HUDEP-2 (cell line): ENCODE measurements around the gene CORO2B.

ENCODE experiments used
- DNase-seq, 76 experiments: peaks; one replicate each; lab custom pipeline; 2025; ENCODE audit not compliant: unreplicated experiment in 76 of 76; lab: John Stamatoyannopoulos, UW

CORO2B gene

DNA sequence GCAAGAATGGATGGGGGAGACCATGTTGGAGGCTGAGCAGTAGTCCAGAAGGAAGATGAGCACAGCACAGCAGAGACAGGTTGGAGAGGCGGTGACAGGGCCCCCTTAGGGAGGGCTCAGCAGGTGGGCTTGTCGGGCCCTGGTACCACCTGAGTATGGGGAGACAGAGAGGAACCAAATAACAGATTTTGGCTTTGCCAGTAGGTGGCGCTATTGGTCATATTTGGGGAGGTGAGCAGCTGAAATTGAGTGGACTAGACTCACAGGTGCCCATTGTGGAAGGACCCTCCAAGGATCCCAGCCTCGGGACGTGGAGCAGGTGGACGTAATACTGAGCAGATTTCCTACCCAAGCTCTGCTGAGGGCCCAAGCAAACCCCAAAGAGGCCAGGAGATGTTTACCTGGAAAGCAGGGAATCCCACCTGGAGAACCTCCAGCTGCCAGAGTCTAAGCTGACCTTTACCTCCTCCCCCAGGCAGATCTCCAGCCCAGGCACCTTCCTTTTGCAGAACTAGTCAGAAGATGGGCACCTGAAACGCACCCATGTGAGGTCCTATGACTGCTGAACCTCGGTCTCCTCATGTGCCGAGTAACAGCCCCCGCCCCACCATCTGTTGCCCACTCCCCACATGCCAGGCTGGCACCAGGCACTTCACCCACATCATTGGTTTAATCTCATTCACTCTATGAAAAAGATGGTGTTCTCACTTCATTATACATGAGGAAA lies 24.6 kb upstream of the CORO2B start:
- DNase-seq, result peak in 50 of 76 experiments; percentile 7 to 70 (median 38)

DNA sequence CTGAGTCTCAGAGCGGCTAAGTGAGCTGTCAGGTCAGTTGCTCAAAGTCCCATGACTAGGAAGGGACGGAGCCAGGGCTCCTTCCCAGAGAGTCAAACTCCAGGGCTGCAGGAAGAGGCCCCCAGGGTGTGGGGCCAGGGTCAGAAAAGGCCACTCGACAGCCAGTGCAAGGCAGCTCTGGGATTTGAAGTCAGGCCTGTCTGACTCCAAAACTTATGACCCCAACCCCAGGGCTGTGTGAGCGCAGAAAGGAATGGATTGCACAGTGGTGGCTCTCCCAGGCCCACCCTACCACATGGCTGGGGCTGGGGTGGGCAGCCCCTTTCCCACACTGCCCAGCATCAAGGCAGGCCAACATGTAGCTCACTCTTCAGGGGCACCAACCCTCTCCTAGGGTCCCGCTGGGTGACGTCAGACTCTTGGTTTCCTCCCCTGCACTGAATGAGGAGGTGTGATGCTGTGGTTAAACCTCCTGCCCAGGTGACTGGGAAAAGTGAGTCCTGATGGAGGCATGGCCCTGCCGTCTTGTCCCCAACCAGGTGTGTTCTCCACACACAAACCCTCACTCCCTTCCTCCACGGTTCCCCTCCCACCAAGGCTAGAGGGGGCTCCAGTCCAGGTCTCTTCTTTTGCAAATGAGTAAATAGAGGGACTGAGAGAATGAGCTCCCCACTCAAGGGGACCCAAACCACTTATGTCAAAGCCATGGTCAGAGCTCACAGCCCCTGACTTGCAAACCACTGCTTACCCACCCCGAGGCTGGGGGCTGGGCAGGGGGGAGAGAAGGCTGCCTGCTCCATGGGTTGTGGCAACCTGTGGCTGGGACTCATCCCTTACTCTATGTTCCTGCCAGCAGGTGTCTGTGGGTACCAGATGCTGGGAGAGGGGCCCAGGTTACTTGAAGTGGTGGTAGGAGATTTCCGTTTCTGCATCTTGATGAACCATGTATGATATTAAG lies 23.8 kb upstream of the CORO2B start:
- no peak for DNase-seq

DNA sequence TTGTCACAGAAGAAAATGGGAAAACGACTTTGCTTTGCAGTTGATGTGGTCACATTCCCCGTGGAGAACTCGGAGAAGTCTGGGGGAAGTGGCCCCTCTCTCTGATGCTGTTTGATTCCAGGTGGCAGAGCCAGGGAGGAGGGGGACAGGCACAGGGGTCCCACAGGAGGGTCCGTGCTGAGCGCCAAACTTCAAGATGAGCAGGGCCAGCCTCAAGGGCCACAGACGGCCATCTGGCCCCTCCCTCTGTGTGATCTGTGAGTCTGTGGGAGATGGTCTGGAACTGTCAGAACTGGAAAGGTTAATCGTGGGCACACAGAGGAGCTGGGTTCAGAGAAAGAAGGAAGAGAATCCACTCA lies 23.1 kb upstream of the CORO2B start:
- DNase-seq, result no peak

DNA sequence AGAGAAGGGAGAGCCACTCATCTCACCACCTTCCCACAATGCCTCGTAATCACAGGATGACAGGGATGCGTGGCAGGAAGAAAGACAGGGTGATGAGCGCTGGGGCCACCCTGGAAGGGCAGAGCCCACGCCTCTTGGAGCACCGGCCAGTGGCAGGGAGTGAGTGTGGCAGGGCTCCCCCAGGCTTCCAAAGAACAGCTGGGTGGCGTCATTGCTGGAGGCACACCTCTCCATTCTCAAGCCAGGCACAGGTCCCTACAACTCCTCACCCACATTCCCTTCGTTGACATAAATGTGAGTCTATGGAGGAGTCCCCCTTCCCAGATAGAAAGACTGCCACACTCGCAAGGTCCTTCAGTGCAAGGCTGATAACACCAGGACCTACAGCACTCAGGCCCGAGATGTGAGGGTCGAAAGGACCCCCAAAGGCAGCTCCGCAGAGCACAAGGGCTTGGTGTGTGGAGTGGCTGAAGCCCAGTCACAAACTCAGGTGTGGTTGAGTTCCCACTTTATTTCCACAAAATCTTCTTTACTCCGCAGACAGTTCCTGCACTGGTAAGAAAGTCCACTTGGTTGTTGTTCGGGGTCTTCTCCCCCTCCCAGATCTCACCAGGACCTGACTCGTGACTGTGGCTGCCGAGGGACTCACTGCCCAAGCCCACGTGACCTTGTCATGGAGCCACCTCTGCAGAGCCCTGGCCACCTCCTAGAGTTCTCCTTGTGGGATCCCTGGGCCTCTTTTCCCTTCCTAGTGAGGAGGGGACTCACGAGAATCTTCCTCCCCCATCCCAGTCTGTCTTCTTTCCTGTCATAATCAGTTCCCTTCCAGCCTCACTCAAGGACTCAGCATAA lies 22.4 kb upstream of the CORO2B start:
- no peak for DNase-seq

DNA sequence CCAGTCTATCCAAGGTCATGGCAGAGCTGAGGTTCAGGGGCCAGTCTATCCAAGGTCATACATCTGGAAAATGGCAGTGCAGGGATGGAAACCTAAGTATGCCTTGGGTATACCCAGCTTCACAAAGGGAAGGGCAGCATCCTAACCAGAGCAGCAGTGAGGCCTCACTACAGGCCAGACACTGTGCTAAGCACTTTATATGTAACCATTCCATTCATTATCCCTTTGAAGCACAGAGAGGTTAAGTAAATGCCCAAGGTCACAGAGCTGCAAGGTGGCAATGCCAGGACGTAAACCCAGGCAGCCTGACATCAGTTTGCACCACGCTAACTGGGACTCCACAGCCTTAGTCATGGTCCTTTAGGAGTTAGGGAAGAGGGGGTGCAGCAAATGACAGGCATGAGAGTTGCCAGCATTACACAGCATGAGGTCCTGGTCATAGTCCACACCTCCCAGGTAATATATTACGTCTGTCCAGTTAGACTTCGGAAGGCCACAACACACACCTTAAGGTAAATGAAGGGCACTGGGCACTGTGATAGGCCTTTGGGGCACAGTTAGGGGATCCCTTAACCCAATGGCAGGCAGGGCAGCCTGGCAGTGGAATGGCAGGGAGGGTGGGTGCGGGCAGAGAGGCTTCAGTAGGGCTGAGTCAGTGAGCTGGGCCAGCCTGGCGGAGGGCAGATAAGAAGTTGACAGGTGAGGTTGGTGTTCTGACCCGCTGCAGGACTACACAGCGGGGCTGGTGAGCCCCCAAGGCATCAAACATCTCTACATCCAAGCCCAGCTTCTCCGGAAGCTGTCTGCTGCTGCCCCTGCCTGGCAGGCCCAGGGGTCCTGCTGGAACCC lies 21.1 kb upstream of the CORO2B start:
- peak in 1 of 76 experiments; percentile 3 for DNase-seq

DNA sequence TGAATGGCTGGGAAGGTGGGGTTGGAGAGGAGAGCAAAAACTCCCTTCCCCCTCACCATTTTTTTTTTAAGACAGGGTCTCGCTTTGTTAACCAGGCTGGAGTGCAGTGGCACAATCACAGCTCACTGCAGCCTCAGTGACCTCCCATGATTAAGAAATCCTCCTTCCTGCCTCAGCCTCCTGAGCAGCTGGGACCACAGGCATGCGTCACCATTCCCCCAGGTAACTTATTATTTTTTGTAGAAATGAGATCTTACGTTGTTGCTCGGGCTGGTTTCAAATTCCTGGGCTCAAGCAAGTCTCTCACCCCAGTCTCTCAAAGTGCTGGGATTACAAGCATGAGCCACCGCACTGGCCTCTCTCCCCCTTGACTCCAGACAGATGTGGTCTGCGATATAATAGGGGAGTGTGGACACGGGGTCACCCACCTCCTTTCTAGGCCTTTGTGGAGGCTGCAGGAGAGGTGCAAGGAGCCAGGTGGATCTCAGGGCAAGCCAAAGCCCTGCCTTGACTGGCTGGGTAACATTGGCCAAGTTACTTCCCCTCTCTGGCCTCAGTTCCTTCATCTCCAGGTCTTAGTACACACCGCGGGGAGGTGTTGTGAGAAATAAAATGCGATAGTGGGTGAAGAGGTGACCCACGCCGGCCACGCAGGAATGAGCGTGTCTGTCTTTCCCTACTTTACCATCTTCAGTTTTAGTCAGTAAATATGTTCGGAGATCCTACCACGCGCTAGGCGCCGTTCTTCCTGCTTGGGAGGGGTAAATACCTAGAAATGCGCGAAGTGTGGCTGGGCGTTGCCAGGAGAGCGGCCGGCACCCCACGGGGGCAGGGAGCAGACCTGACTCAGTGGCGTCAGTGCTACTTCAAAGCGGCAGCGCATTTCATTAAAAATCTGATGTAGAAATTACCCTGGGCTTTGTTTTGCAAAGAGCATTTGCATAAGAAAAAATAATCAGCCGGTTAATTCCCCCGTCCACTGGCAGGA lies 20.2 kb upstream of the CORO2B start:
- peak in 1 of 76 experiments; percentile 13 for DNase-seq

DNA sequence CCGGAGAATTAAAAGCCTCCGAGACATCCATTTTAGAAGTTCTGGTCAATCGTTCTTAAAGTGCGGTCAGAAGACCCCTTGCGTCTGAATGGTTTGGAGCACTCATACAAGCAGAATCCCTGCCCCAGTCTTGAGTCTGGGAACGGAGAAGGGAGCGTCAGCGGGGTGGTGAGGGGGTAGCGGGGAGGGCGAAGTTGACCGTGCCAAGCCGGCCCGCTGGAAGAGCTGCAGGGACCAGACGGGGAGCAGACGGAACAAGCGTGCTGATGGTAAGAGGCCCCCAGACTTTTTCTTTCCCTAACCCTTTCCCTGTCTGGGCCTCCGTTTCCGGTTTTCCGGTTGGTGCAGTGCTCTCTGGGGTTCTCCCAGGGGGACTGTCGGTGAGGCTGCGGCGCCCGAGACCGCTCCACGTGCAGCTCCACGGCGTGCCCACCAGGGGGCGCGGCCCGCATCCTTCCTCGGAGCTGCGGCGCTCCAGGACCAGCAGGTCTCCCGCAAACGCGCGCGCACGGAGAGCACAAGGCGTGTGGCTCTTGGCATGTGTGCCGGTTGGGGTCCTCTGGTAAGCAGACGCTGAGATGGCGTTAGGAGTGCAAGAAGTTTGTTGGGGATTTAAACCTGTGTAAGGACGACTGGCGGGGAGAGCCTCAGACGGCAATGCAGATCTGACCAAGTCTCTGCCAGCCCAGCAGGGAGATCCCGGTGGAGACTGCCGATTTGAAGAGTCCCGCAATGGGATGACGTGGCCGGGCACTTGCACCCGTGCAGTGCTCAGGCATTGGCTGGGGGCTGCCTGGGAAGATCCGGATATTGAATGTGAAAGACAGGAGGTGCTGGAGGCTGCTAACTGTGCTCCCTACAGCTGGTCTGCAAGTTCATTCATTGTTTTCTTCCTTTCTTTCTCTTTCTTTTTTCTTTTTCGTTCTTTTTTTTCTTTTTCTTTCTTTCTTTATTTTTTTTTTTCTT lies 19.2 kb upstream of the CORO2B start:
- DNase-seq, result peak in 55 of 76 experiments; percentile 7 to 65 (median 40)

DNA sequence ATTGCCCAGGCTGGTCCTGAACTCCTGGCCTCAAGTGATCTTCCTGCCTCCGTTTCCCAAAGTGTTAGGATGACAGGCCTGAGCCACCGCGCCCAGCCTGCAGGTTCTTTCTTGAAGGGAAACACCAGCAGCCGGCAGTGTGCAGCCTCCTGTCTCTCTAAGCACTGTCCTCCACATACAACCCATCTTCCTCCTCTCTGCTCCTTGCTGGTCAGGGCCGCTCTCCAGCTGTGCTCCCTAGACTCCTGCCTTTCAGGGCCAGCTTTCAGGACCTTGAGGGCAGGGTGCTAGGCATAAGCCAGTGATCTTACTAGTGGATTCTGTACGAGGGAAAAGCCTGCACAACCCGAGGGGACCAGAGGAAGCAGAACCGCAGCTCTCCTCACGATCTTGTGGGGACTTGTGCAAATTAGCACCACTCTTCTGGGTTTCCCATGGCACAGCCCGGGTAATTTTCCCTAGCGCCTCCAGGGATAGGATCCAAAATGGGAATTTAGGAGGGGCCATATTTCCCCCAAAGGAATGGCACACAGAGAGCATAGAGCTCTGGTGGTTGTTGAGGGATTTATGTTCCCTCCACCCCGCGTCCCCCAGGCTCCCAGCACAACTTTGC lies 18.2 kb upstream of the CORO2B start:
- no peak for DNase-seq

DNA sequence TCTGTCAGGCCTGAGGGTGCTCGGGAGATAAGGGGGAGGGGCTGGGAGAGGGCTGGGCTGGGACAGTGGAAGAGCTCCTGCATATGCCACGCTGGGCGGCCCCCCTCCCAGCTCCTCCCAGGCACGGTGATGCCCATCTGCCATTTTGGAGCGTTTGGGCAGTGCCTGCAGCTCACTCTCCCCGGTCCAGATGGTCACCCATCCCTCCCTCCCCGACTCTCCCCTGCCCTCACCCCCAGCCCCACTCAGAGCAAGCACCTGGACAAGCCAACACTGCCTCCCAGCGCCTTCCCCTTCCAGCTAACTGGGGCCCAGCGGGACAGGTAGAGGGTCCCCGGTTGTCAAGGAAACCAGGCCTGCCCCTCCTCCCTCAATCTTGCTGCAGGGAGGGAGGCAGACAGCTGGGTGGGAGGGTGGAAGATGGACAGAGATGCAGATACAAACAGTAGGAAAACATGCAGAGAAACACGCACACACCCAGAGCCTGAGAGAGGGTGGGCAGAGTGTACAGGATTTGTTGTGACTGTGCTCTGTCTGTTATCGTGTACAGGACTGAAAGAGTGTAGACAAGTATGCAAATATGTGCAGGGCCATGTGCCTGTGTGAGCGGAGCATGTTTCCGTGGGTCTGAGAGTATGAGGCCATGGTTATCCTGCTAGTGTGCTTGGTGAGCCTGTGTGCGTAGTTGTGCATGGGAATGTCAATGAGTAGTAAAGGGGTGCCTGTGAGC lies 17.5 kb upstream of the CORO2B start:
- no peak for DNase-seq

DNA sequence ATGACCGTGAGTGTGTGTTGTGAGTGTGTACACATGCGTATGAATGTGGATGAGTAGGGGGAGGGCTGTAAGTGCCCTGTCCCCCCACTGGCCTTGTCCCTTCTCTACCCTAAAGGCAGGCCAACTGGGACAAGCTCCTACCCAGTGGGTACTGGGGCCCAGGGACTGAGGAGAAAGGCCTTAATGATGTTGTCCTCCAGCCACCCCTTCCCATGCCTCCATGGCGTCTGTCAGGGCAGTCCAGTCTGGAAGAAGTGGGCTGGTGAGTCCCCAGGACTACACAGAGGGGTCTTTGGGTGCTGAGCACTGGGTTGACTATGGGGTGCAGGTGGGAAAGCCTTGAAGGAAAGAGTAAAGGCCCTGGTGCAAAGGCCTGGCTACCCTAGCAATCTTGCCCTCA lies 16.9 kb upstream of the CORO2B start:
- DNase-seq, result no peak

DNA sequence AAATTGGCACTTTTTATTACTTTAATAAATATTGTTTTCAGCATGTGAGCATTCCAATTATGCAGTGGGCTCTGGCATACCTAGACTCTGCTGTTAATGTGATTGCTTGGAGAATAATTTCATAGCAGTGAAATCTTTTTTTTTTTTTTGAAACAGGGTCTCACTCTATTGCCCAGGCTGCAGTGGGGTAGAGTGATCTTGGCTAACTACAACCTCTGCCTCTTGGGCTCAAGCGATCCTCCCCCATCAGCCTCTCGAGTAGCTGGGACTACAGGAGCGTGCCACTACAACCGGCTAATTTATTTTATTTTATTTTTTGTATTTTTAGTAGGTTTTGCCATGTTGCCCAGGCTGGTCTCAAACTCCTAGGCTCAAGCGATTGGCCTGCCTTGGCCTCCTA lies 14.6 kb upstream of the CORO2B start:
- DNase-seq, result no peak

DNA sequence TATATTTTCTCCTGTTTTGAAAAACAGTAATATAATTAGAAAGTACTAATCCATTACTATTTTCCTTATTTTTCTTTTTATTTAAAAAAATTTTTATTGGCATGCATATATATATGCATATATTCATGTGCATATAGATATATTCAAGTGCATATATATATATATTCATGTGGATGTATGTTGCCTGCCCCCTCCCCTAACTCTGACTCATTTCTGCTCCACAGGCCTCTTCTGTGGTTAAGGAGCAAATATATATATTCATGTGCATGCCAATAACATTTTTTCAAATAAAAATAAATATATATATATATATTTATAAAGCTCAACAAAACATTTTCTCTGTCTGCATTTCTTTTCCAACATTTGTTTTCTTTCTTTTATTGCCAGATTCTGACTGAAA lies 13.6 kb upstream of the CORO2B start:
- no peak for DNase-seq

DNA sequence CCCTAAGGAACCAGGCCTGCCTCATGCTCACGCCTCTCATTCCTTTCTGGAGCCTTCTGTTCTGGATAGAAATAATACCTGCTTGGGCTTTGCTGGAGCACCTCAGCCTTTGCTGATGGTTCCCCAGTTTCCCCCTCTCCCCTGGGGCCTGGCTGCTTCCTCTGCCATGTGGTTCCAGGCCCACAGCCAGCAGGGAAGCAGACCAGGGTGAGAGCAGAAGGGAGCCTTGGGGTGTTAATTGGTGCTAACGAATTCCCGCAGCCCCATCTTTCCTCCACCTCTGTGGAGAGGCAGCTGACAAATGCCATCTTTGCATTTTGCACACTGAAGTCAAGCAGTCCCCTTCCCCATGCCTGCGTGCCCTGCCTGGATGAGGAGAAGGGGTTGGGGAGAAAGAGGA lies 13.1 kb upstream of the CORO2B start:
- no peak for DNase-seq

DNA sequence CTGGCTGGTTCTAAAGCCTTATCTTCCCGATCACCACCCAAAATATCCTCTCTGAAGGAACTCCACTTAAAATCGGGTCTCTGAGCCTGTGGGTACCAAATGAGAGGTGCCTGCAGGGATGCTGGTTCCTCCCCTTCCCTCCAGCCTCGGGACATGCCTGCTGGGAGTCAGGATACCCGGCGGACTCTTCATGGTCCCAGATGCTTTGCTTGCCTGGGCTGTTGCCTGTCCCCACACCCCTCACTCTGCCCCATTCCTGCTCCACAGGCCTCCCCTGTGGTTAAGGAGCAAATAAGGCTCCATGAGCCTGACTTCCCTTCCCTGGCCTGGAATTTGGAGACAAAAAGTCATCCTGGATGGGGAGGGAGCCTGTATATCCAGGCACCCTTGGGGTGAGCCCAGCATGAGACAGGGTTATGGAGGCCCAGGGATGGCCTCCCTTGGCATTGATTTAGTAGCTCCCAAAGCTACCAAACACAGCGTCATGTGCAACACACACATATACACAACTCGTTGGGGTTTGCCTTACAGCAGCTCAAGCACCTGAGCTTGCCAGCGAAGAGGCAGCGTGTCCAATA lies 12.3 kb upstream of the CORO2B start:
- no peak for DNase-seq

DNA sequence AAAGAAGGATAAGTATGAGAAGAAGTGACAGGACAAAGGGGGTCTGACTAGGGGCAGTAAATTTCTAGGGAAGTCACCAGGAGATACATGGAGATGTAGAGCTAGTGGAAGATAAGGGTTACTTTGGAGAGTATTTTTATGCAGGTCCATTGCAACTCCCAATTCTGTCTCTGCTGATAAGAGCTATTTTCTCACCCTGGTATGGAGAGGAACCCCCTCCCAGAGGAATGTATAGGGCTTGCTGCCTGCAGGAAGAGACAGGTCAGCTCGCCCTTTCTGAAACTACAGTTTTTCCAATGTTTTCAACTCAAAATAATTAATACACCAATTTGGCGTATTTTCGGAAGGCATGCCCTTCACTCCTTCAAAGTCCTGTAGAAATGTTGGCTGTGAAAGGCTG lies 11.4 kb upstream of the CORO2B start:
- DNase-seq, result no peak

DNA sequence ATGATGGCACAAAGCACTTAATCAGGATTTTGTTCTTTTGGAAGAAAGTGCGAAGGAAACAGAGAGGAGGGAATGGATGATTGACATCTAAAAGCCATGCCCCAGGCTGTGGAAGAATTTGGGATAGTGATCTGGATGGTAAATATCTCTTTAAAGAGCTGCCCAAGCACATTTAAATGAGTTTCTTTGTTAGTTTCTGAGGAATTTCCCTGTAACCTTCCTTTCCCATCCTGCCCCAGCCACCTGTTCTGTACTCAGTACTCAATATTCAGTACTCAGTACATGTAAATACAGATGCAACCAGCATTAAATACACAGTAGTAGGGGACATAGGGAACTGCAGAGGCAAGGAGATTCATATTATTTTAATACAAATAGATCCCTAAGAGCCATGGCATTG lies 7.8 kb upstream of the CORO2B start:
- no peak for DNase-seq
